K562 (cell line): ENCODE data around the gene ETHE1. TPM values are rescaled to one million over a fixed set of nuclear protein-coding genes. Genes with fewer than 3 reads are reported as not detected.
A peak's percentile ranks its signal among the peaks of the same experiment; 100 is the strongest.

Experiments used
- ATF1 ChIP-seq, 2 experiments: fragments of 450-650 bp in 1 of 2; IDR thresholded peaks; 2 replicates each; pipeline ENCODE4 v1.6.1; 2016; ENCODE audit warnings: missing compliant biosample characterization in 1 of 2, missing genetic modification characterization in 1 of 2
- CCAR2 ChIP-seq: fragments of 200-400 bp; formaldehyde crosslinking; IDR thresholded peaks from 2 replicates; pipeline ENCODE4 v1.6.1; 2017; ENCODE audit warnings: mild to moderate bottlenecking, low read depth, low read length
- CLOCK ChIP-seq: fragments of 250-450 bp; sonication (Bioruptor Pico); IDR thresholded peaks from 2 replicates; pipeline ENCODE4 v1.4.0; 2020; ENCODE audit warnings: mild to moderate bottlenecking, moderate library complexity, borderline replicate concordance
- CUX1 ChIP-seq: fragments of 200-800 bp; sonication (Bioruptor generic); IDR thresholded peaks from 2 replicates; pipeline ENCODE4 v1.6.1; 2016; ENCODE audit warnings: missing genetic modification characterization, missing compliant biosample characterization
- HES1 ChIP-seq: fragments of 450-650 bp; IDR thresholded peaks from 2 replicates; pipeline ENCODE4 v1.6.1; 2016; ENCODE audit warnings: low read depth, mild to moderate bottlenecking, moderate library complexity
- MAFF ChIP-seq: IDR thresholded peaks from 2 replicates; pipeline ENCODE4 v1.6.1; 2012; ENCODE audit warnings: low read length, improper control_type of control experiment
- MTA1 ChIP-seq: fragments of 450-650 bp; IDR thresholded peaks from 2 replicates; pipeline ENCODE4 v1.6.1; 2017; ENCODE audit warnings: borderline replicate concordance
- NFIX ChIP-seq: fragments of 250-450 bp; sonication (Bioruptor Pico); IDR thresholded peaks from 2 replicates; pipeline ENCODE4 v1.4.0; 2020; ENCODE audit warnings: low read depth, mild to moderate bottlenecking, moderate library complexity
- NR1H2 ChIP-seq: sonication (generic); formaldehyde crosslinking; IDR thresholded peaks from 2 replicates; pipeline ENCODE4 v1.4.0; 2020; ENCODE audit warnings: mild to moderate bottlenecking, missing genetic modification reagents
- PHF21A ChIP-seq: fragments of 450-650 bp; IDR thresholded peaks from 2 replicates; pipeline ENCODE4 v1.6.1; 2017; ENCODE audit warnings: low read depth, borderline replicate concordance
- RNF2 ChIP-seq: sonication (generic); IDR thresholded peaks from 2 replicates; pipeline ENCODE4 v1.6.1; 2016
- SLC30A9 ChIP-seq: fragments of 250-450 bp; sonication (Bioruptor Pico); IDR thresholded peaks from 2 replicates; pipeline ENCODE4 v1.8.0; 2022; ENCODE audit warnings: mild to moderate bottlenecking, moderate library complexity
- SMARCE1 ChIP-seq: fragments of 450-650 bp; IDR thresholded peaks from 2 replicates; pipeline ENCODE4 v1.7.1; 2016; ENCODE audit warnings: mild to moderate bottlenecking
- TRIM25 ChIP-seq: fragments of 450-650 bp; IDR thresholded peaks from 2 replicates; pipeline ENCODE4 v1.7.0; 2016; ENCODE audit warnings: borderline replicate concordance
- ZNF134 ChIP-seq: fragments of 250-450 bp; sonication (Bioruptor Pico); conservative IDR thresholded peaks from 2 replicates; pipeline ENCODE4 v1.4.0; 2020
- ZNF347 ChIP-seq: fragments of 450-650 bp; formaldehyde crosslinking; IDR thresholded peaks from 2 replicates; pipeline ENCODE4 v1.4.0; 2020; ENCODE audit warnings: low read depth, mild to moderate bottlenecking, moderate library complexity
- ZNF551 ChIP-seq: fragments of 250-450 bp; sonication (Bioruptor Pico); IDR thresholded peaks from 2 replicates; pipeline ENCODE4 v1.5.0; 2021; ENCODE audit warnings: mild to moderate bottlenecking, moderate library complexity
- ZSCAN29 ChIP-seq: fragments of 450-650 bp; IDR thresholded peaks from 2 replicates; pipeline ENCODE4 v1.6.1; 2017
- polyA plus RNA-seq, 8 experiments: library from polyadenylated mRNA; depleted of rRNA in 4 of 8; stranded (reverse) in 5 of 8; unstranded in 3 of 8; fragments of >200 nt; fragmentation: Nextera tagmentation in 2 of 8; fragmentation: Illumina TruSeq in 1 of 8; extraction: Ambion mirVana in 2 of 8; extraction: Trizol in 1 of 8; gene quantifications; 2 replicates each; pipeline versions ENCODE4 v1.2.1 to v1.2.3, GENCODE V29; 2011 to 2014; ENCODE audit warnings: inconsistent platforms in 1 of 8, missing spikeins in 1 of 8
- total RNA-seq, 7 experiments: library from RNA; depleted of rRNA in 6 of 7; stranded (reverse); fragments of >200 nt in 6 of 7; fragmentation: Illumina TruSeq in 2 of 7; extraction: Trizol in 2 of 7; gene quantifications; 2 replicates each; pipeline versions ENCODE4 v1.2.1 to v1.2.3, GENCODE V29; 2011 to 2021; ENCODE audit warnings: low replicate concordance in 1 of 7

Gene ETHE1
- total and polyA plus RNA-seq, 9 of the 15 experiments (the other 6 are each of a cell fraction or from before 2014, with no cell fraction given): 2.9 to 21.0 (median 10.2) TPM

GRCh38 chr19:43503501-43504425 lies 23.2 kb downstream of the ETHE1 start (continued):
- no peak for TF ChIP-seq CUX1 (CRISPR knock-in tag)
- no peak for TF ChIP-seq MAFF
- TF ChIP-seq ATF1 (CRISPR knock-in tag; IDR thresholded peaks at IDR 0.05): no peak
- peak; percentile 10 for TF ChIP-seq ATF1 (tag; IDR thresholded peaks at IDR 0.05)
- TF ChIP-seq ZSCAN29: no peak
- no peak for TF ChIP-seq CLOCK (CRISPR knock-in tag)
- no peak for TF ChIP-seq CCAR2
- no peak for TF ChIP-seq ZNF134 (CRISPR knock-in tag)
- no peak for TF ChIP-seq RNF2
- TF ChIP-seq PHF21A: no peak
- no peak for TF ChIP-seq NFIX (CRISPR knock-in tag)
- TF ChIP-seq ZNF347 (CRISPR knock-in tag): no peak
- TF ChIP-seq HES1: no peak
- no peak for TF ChIP-seq NR1H2 (CRISPR knock-in tag)
- no peak for TF ChIP-seq SLC30A9
- TF ChIP-seq TRIM25: no peak
- TF ChIP-seq MTA1: peak; percentile 69; the same call in 1 of the 2 replicates
- TF ChIP-seq ZNF551 (CRISPR knock-in tag): no peak
- TF ChIP-seq SMARCE1: peak; percentile 75
